K562 (cell line): ENCODE measurements around the gene B2M. TPM values are rescaled to one million over a fixed set of nuclear protein-coding genes. Genes with fewer than 3 reads are reported as not detected.
A peak's percentile ranks its signal among the peaks of the same experiment; 100 is the strongest.

Experiments
- BCLAF1 ChIP-seq, 2 experiments: fragments of 450-650 bp in 1 of 2; IDR thresholded peaks; 2 replicates each; pipeline ENCODE4 v1.6.1; 2011 to 2017; ENCODE audit warnings: low read depth in 2 of 2, antibody characterized with exemption in 1 of 2, borderline replicate concordance in 1 of 2, low read length in 1 of 2, mild to moderate bottlenecking in 1 of 2, mixed read lengths in 1 of 2; ENCODE audit not compliant: control insufficient read depth in 1 of 2
- DPF2 ChIP-seq: fragments of 450-650 bp; IDR thresholded peaks from 2 replicates; pipeline ENCODE4 v1.6.1; 2016
- FOXP1 ChIP-seq: sonication (generic); formaldehyde crosslinking; IDR thresholded peaks from 2 replicates; pipeline ENCODE4 v1.8.0; 2022; ENCODE audit warnings: mild to moderate bottlenecking, missing genetic modification reagents
- HMG20A ChIP-seq: fragments of 450-650 bp; formaldehyde crosslinking; conservative IDR thresholded peaks from 2 replicates; pipeline ENCODE4 v1.4.0; 2020; ENCODE audit warnings: mild to moderate bottlenecking, mixed read lengths
- MEF2A ChIP-seq: IDR thresholded peaks from 2 replicates; pipeline ENCODE4 v1.6.1; 2011; ENCODE audit warnings: low read depth, mild to moderate bottlenecking, low read length, moderate library complexity; ENCODE audit not compliant: control insufficient read depth
- NCOA2 ChIP-seq, 2 experiments: fragments of 450-650 bp; IDR thresholded peaks; 2 replicates each; pipeline ENCODE4 v1.6.1; 2018; ENCODE audit warnings: mild to moderate bottlenecking in 2 of 2, moderate library complexity in 1 of 2; ENCODE audit not compliant: partially characterized antibody in 2 of 2
- PHF8 ChIP-seq: fragments of 200-600 bp; sonication (generic); IDR thresholded peaks from 2 replicates; pipeline ENCODE4 v1.6.1; 2012; ENCODE audit warnings: mixed run types, mild to moderate bottlenecking, inconsistent platforms, low read length, moderate library complexity, borderline replicate concordance
- SNRNP70 ChIP-seq: fragments of 200-400 bp; formaldehyde crosslinking; optimal IDR thresholded peaks from 2 replicates; pipeline ENCODE3; 2017; ENCODE audit warnings: low read depth, low read length
- TAF1 ChIP-seq: IDR thresholded peaks from 2 replicates; pipeline ENCODE4 v1.6.1; 2011; ENCODE audit warnings: mild to moderate bottlenecking, low read length, moderate library complexity; ENCODE audit not compliant: insufficient read depth, control insufficient read depth, severe bottlenecking; ENCODE audit errors: extremely low read depth
- TARDBP ChIP-seq: fragments of 450-650 bp; IDR thresholded peaks from 2 replicates; pipeline ENCODE4 v1.6.1; 2016
- TCFL5 ChIP-seq: fragments of 250-450 bp; sonication (Bioruptor Pico); conservative IDR thresholded peaks from 2 replicates; pipeline ENCODE4 v1.6.1; 2021; ENCODE audit warnings: mild to moderate bottlenecking, moderate library complexity, matching md5 sums
- YBX1 ChIP-seq: fragments of 450-650 bp; IDR thresholded peaks from 2 replicates; pipeline ENCODE4 v1.7.1; 2016; ENCODE audit warnings: mild to moderate bottlenecking
- ZNF592 ChIP-seq: fragments of 450-650 bp; IDR thresholded peaks from 2 replicates; pipeline ENCODE4 v1.6.1; 2017; ENCODE audit warnings: antibody characterized with exemption, mild to moderate bottlenecking
- polyA plus RNA-seq, 8 experiments: library from polyadenylated mRNA; depleted of rRNA in 4 of 8; stranded (reverse) in 5 of 8; unstranded in 3 of 8; fragments of >200 nt; fragmentation: Nextera tagmentation in 2 of 8; fragmentation: Illumina TruSeq in 1 of 8; extraction: Ambion mirVana in 2 of 8; extraction: Trizol in 1 of 8; gene quantifications; 2 replicates each; pipeline versions ENCODE4 v1.2.1 to v1.2.3, GENCODE V29; 2011 to 2014; ENCODE audit warnings: inconsistent platforms in 1 of 8, missing spikeins in 1 of 8
- total RNA-seq, 7 experiments: library from RNA; depleted of rRNA in 6 of 7; stranded (reverse); fragments of >200 nt in 6 of 7; fragmentation: Illumina TruSeq in 2 of 7; extraction: Trizol in 2 of 7; gene quantifications; 2 replicates each; pipeline versions ENCODE4 v1.2.1 to v1.2.3, GENCODE V29; 2011 to 2021; ENCODE audit warnings: low replicate concordance in 1 of 7
- TF ChIP-seq, protein P1 (sequence below): fragments of 450-650 bp; IDR thresholded peaks from 2 replicates; pipeline ENCODE4 v1.7.0; 2016; ENCODE audit warnings: borderline replicate concordance
- TF ChIP-seq, protein P2 (sequence below): fragments of 450-650 bp; conservative IDR thresholded peaks from 2 replicates; pipeline ENCODE4 v1.6.1; 2016; ENCODE audit warnings: missing genetic modification characterization, low read depth, mild to moderate bottlenecking, control low read depth, missing compliant biosample characterization

Gene B2M
- total and polyA plus RNA-seq, 9 of the 15 experiments (the other 6 are each of a cell fraction or from before 2014, with no cell fraction given), result 460 to 3,138 (median 1,032) TPM

DNA sequence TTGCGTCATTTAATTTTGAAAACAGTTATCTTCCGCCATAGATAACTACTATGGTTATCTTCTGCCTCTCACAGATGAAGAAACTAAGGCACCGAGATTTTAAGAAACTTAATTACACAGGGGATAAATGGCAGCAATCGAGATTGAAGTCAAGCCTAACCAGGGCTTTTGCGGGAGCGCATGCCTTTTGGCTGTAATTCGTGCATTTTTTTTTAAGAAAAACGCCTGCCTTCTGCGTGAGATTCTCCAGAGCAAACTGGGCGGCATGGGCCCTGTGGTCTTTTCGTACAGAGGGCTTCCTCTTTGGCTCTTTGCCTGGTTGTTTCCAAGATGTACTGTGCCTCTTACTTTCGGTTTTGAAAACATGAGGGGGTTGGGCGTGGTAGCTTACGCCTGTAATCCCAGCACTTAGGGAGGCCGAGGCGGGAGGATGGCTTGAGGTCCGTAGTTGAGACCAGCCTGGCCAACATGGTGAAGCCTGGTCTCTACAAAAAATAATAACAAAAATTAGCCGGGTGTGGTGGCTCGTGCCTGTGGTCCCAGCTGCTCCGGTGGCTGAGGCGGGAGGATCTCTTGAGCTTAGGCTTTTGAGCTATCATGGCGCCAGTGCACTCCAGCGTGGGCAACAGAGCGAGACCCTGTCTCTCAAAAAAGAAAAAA is 1.2 kb downstream of the B2M start (continued):
- no peak for TF ChIP-seq BCLAF1 (IDR thresholded peaks at IDR 0.05; ENCODE audit: borderline replicate concordance in 1 of 2, control insufficient read depth in 1 of 2, low read depth in 2 of 2, low read length in 1 of 2)
- no peak for TF ChIP-seq NCOA2 (IDR thresholded peaks at IDR 0.05; ENCODE audit: partially characterized antibody in 2 of 2)
- TF ChIP-seq HMG20A, result no peak
- TF ChIP-seq, protein P1, sequence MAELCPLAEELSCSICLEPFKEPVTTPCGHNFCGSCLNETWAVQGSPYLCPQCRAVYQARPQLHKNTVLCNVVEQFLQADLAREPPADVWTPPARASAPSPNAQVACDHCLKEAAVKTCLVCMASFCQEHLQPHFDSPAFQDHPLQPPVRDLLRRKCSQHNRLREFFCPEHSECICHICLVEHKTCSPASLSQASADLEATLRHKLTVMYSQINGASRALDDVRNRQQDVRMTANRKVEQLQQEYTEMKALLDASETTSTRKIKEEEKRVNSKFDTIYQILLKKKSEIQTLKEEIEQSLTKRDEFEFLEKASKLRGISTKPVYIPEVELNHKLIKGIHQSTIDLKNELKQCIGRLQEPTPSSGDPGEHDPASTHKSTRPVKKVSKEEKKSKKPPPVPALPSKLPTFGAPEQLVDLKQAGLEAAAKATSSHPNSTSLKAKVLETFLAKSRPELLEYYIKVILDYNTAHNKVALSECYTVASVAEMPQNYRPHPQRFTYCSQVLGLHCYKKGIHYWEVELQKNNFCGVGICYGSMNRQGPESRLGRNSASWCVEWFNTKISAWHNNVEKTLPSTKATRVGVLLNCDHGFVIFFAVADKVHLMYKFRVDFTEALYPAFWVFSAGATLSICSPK, result 0 out of 2 replicates have a peak, but pooled peaks have one; percentile 30
- TF ChIP-seq, protein P2, sequence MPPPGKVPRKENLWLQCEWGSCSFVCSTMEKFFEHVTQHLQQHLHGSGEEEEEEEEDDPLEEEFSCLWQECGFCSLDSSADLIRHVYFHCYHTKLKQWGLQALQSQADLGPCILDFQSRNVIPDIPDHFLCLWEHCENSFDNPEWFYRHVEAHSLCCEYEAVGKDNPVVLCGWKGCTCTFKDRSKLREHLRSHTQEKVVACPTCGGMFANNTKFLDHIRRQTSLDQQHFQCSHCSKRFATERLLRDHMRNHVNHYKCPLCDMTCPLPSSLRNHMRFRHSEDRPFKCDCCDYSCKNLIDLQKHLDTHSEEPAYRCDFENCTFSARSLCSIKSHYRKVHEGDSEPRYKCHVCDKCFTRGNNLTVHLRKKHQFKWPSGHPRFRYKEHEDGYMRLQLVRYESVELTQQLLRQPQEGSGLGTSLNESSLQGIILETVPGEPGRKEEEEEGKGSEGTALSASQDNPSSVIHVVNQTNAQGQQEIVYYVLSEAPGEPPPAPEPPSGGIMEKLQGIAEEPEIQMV (tag), result no peak
- no peak for TF ChIP-seq TARDBP
- TF ChIP-seq FOXP1 (CRISPR knock-in tag), result no peak
- no peak for TF ChIP-seq TCFL5
- TF ChIP-seq TAF1, result peak; percentile 49
- TF ChIP-seq YBX1, result no peak
- no peak for TF ChIP-seq PHF8
- no peak; the same call in 1 of the 2 replicates for TF ChIP-seq ZNF592
- TF ChIP-seq SNRNP70, result no peak
- TF ChIP-seq DPF2, result peak; percentile 36
- no peak for TF ChIP-seq MEF2A
